H1 (cell line): ENCODE data around the gene NPR2. TPM values are rescaled to one million over a fixed set of nuclear protein-coding genes. Genes with fewer than 3 reads are reported as not detected.

Source experiments
- ATF2 ChIP-seq: IDR thresholded peaks from 2 replicates; pipeline ENCODE4 v1.6.1; 2012; ENCODE audit warnings: low read length, inconsistent platforms
- ATF3 ChIP-seq: IDR thresholded peaks from 2 replicates; pipeline ENCODE4 v1.6.1; 2011; ENCODE audit warnings: low read depth, mild to moderate bottlenecking, low read length; ENCODE audit not compliant: insufficient read depth
- E2F6 ChIP-seq: IDR thresholded peaks from 2 replicates; pipeline ENCODE4 v1.6.1; 2012; ENCODE audit warnings: inconsistent platforms
- JUN ChIP-seq: IDR thresholded peaks from 2 replicates; pipeline ENCODE4 v1.6.1; 2011; ENCODE audit warnings: low read depth, mild to moderate bottlenecking, improper control_type of control experiment, low read length
- MAX ChIP-seq: IDR thresholded peaks from 2 replicates; pipeline ENCODE4 v1.6.1; 2012; ENCODE audit warnings: inconsistent platforms
- NRF1 ChIP-seq: IDR thresholded peaks from 2 replicates; pipeline ENCODE4 v1.6.1; 2011; ENCODE audit warnings: mild to moderate bottlenecking, low read depth, low read length, improper control_type of control experiment
- POLR2A ChIP-seq, 2 experiments: IDR thresholded peaks; 1 replicate in 1 of 2; 2 replicates in 1 of 2; pipeline ENCODE4 v1.6.1; 2011; ENCODE audit warnings: low read depth in 2 of 2, low read length in 2 of 2, mild to moderate bottlenecking in 2 of 2; ENCODE audit errors: control extremely low read depth in 1 of 2
- SIN3A ChIP-seq, 2 experiments: IDR thresholded peaks in 1 of 2; conservative IDR thresholded peaks in 1 of 2; 2 replicates each; pipeline ENCODE4 v1.6.1; 2011 to 2012; ENCODE audit warnings: low read length in 2 of 2, improper control_type of control experiment in 1 of 2, low read depth in 1 of 2, mild to moderate bottlenecking in 1 of 2
- SRF ChIP-seq: IDR thresholded peaks from 2 replicates; pipeline ENCODE4 v1.6.1; 2011; ENCODE audit warnings: mild to moderate bottlenecking, low read depth, low read length, moderate library complexity
- SUZ12 ChIP-seq: fragments of 200-600 bp; sonication (generic); IDR thresholded peaks from 2 replicates; pipeline ENCODE4 v1.6.1; 2012; ENCODE audit warnings: mild to moderate bottlenecking, inconsistent platforms, low read length, moderate library complexity, mixed read lengths
- TAF1 ChIP-seq: IDR thresholded peaks from 2 replicates; pipeline ENCODE4 v1.6.1; 2011; ENCODE audit warnings: mild to moderate bottlenecking, low read depth, low read length
- polyA plus RNA-seq, 7 experiments: library from polyadenylated mRNA; depleted of rRNA in 3 of 7; stranded (reverse) in 5 of 7; unstranded in 2 of 7; fragments of >200 nt in 5 of 7; fragments of 200-250 nt in 2 of 7; gene quantifications; 1 replicate in 5 of 7; 2 replicates in 1 of 7; 4 replicates in 1 of 7; pipeline versions ENCODE4 v1.2.1 to v1.2.3, GENCODE V29; 2011 to 2013; ENCODE audit warnings: missing spikeins in 2 of 7, mixed read lengths in 2 of 7
- total RNA-seq: library from RNA; stranded (reverse); fragmentation: NEBNext Ultra II Directional; extraction: Animal tissue kit (Norgen Biotek cat#: 25700); gene quantifications from 2 replicates; pipeline ENCODE4 v1.2.1, GENCODE V29; 2021

Gene NPR2
- total and polyA plus RNA-seq, 2 of the 8 experiments (the other 6 are each of a cell fraction or from before 2014, with no cell fraction given): 11.0 to 17.0 TPM

- peak; percentile 46 for TF ChIP-seq MAX
- no peak for TF ChIP-seq SUZ12
- TF ChIP-seq ATF3: no peak
- no peak for TF ChIP-seq SRF
- peak; percentile 92 for TF ChIP-seq E2F6
- TF ChIP-seq TAF1: peak; percentile 77
- peak; percentile 24; the same call in 1 of the 2 replicates for TF ChIP-seq NRF1
- peak; percentile 56; the same call in 1 of the 2 replicates for TF ChIP-seq ATF2
- peak in 1 of 2 experiments; percentile 84; a peak in 1 of 3 replicates for TF ChIP-seq POLR2A (IDR thresholded peaks at IDR 0.05; ENCODE audit: control extremely low read depth in 1 of 2, low read depth in 2 of 2, low read length in 2 of 2)
- TF ChIP-seq SIN3A (conservative IDR thresholded peaks at IDR 0.05 in 1 of 2, IDR thresholded peaks at IDR 0.05 in 1 of 2; ENCODE audit: low read depth in 1 of 2, low read length in 2 of 2): peak in 1 of 2 experiments; percentile 72; a peak in 2 of 4 replicates
- no peak for TF ChIP-seq JUN
Measured at GRCh38 chr9:35814106-35814840, 22.9 kb downstream of the NPR2 start (continued).
